Tibial nerve (tissue), 4 donors: ENCODE results near the gene FAM78B.

ENCODE experiments used
- CTCF ChIP-seq, 5 experiments: fragments of 200-600 bp in 3 of 5; fragments of 450-650 bp in 2 of 5; sonication (generic) in 3 of 5; IDR thresholded peaks; one replicate each; pipeline ENCODE4 v1.5.1; 2016 to 2019; ENCODE audit warnings: antibody characterized with exemption in 5 of 5, mild to moderate bottlenecking in 3 of 5, moderate library complexity in 2 of 5
- EP300 ChIP-seq, 2 donors: sonication (generic); formaldehyde crosslinking; IDR thresholded peaks; one replicate each; pipeline ENCODE4 v1.6.1; 2017; ENCODE audit warnings: antibody characterized with exemption in 2 of 2, mild to moderate bottlenecking in 1 of 2
- POLR2A ChIP-seq, 2 donors: fragments of 450-650 bp; IDR thresholded peaks; one replicate each; pipeline ENCODE4 v1.6.1; 2017; ENCODE audit warnings: antibody characterized with exemption in 2 of 2, mild to moderate bottlenecking in 2 of 2, moderate library complexity in 2 of 2

- no peak for TF ChIP-seq CTCF (IDR thresholded peaks at IDR 0.05)
- TF ChIP-seq POLR2A (IDR thresholded peaks at IDR 0.05) = no peak
- no peak for TF ChIP-seq EP300 (IDR thresholded peaks at IDR 0.05)
Measured at GRCh38 chr1:166088572-166088955, 78.2 kb downstream of the FAM78B start.
